Stimulated activated CD4-positive, alpha-beta T cell treated with anti-CD3 and anti-CD28 coated beads, Interleukin-4, amount 100 ng/mL, for 4 hours (primary cell): ENCODE measurements around the gene CLTB.

Source experiments
- DNase-seq, 2 experiments: peaks; one replicate each; pipeline ENCODE4 v3.0.0-alpha.2; 2020

CLTB gene

GRCh38 chr5:176400382-176401156 lies 15.8 kb downstream of the CLTB start:
- no peak for DNase-seq

GRCh38 chr5:176397736-176398420 lies 18.5 kb downstream of the CLTB start:
- no peak for DNase-seq

GRCh38 chr5:176396330-176396729 lies 20.0 kb downstream of the CLTB start:
- DNase-seq: no peak

- no peak for DNase-seq
Measured at GRCh38 chr5:176394881-176395675, 21.3 kb downstream of the CLTB start.

GRCh38 chr5:176394096-176394495 lies 22.2 kb downstream of the CLTB start:
- DNase-seq: no peak

GRCh38 chr5:176392526-176392925 lies 23.8 kb downstream of the CLTB start:
- no peak for DNase-seq

GRCh38 chr5:176391999-176392398 lies 24.3 kb downstream of the CLTB start:
- no peak for DNase-seq

GRCh38 chr5:176391479-176391878 lies 24.9 kb downstream of the CLTB start:
- DNase-seq: no peak

GRCh38 chr5:176389135-176390123 lies 26.9 kb downstream of the CLTB start:
- no peak for DNase-seq

GRCh38 chr5:176388444-176389134 lies 27.8 kb downstream of the CLTB start, which contains the start of the genes HIGD2A and NOP16:
HIGD2A (plus strand) TSS chr5:176388751; CDS start chr5:176388820, 69 bp downstream.
NOP16 (minus strand) TSS chr5:176388598; CDS start chr5:176388539, 59 bp downstream.
- peak; percentile 99 for DNase-seq

- DNase-seq: no peak
Measured at GRCh38 chr5:176388003-176388443, 28.3 kb downstream of the CLTB start.

GRCh38 chr5:176387384-176387925 lies 28.9 kb downstream of the CLTB start:
- DNase-seq: no peak

- no peak for DNase-seq
Measured at GRCh38 chr5:176386491-176386890, 29.8 kb downstream of the CLTB start.

GRCh38 chr5:176384991-176385390 lies 31.3 kb downstream of the CLTB start:
- no peak for DNase-seq

GRCh38 chr5:176384366-176384930 lies 31.9 kb downstream of the CLTB start:
- no peak for DNase-seq

- DNase-seq: no peak
Measured at GRCh38 chr5:176383961-176384360, 32.4 kb downstream of the CLTB start.

GRCh38 chr5:176383248-176383905 lies 33.0 kb downstream of the CLTB start:
- no peak for DNase-seq

GRCh38 chr5:176382721-176383120 lies 33.6 kb downstream of the CLTB start:
- no peak for DNase-seq

- DNase-seq: no peak
Measured at GRCh38 chr5:176381979-176382378, 34.4 kb downstream of the CLTB start.

- DNase-seq: no peak
Measured at GRCh38 chr5:176381423-176381822, 34.9 kb downstream of the CLTB start.
